ENCODE measurements around the gene BCL10.

- TF ChIP-seq CTCF (IDR thresholded peaks at IDR 0.05; ENCODE audit: low read depth, low read length, poor library complexity, severe bottlenecking) (no peak), EZH2phosphoT487 (IDR thresholded peaks at IDR 0.05; ENCODE audit: borderline replicate concordance, low read length) (no peak)
Measured at GRCh38 chr1:85224295-85224694, 52.1 kb downstream of the BCL10 start.
